Measurements from ENCODE around the gene RNF157. TPM values are rescaled to one million over a fixed set of nuclear protein-coding genes. Genes with fewer than 3 reads are reported as not detected.
A peak's percentile ranks its signal among the peaks of the same experiment; 100 is the strongest.

RNF157 gene
- total and polyA plus RNA-seq, 10 of the 15 experiments (the other 5 are each of a cell fraction or from before 2014, with no cell fraction given) = 1.4 to 15.9 (median 9.6) TPM

GRCh38 chr17:76140661-76141211 lies 99.6 kb downstream of the RNF157 start:
- CTCF ChIA-PET = interaction anchor here (0.6 to 1.1 kb wide), 5 partner anchors 14 to 80 kb away, joined by 3 to 4 read pairs (median 3); no protein-coding TSS in a partner anchor
- no peak for FAIRE-seq
- no peak overlapping the region for H3K9ac ChIP-seq (ENCODE audit: control insufficient read depth, insufficient read depth, low read length)
- BruUV-seq (replicated peaks) = no TSS peak
- H3K4me1 ChIP-seq (ENCODE audit: control insufficient read depth, insufficient read depth, low read length) = peaks cover 23% of the 10 kb centered on the region
- no peaks in the 10 kb centered on the region for H3K36me3 ChIP-seq (ENCODE audit: control insufficient read depth in 2 of 2, insufficient read depth in 2 of 2, low read length in 1 of 2)
- H3K27me3 ChIP-seq (replicated peaks in 1 of 2; ENCODE audit: control insufficient read depth in 2 of 2, insufficient read depth in 2 of 2, low read length in 1 of 2) = peaks cover 5 to 11% of the 10 kb centered on the region in 2 experiments
- DNase-seq (ENCODE audit: low read depth, low spot score) = no peak
- RAD21 ChIA-PET (ENCODE audit: unreplicated experiment) = interaction anchor here (0.8 to 0.9 kb wide), 2 partner anchors 128 to 139 kb away, joined by 3 read pairs; no protein-coding TSS in a partner anchor
- no peaks in the 10 kb centered on the region for H4K20me1 ChIP-seq (ENCODE audit: control insufficient read depth, insufficient read depth)
- POLR2A ChIA-PET = no interaction called here
- whole genome bisulfite sequencing (ENCODE audit: insufficient coverage, insufficient replicate concordance, low lambda C conversion rate, missing lambda C conversion rate) = 7% methylated on average over 16 of the region's 24 CpGs
- SMC1A ChIA-PET (ENCODE audit: uncharacterized antibody, unreplicated experiment) = interaction anchor here (0.8 to 2.2 kb wide), 2 partner anchors 37 to 139 kb away, joined by 3 to 6 read pairs; no protein-coding TSS in a partner anchor
- peak overlapping the region; percentile 12; the same call in 1 of the 2 replicates for H3K4me3 ChIP-seq
- no peaks in the 10 kb centered on the region for H3K79me2 ChIP-seq (ENCODE audit: control insufficient read depth, insufficient read depth, low read length)
- H3K9me3 ChIP-seq (replicated peaks; ENCODE audit: control insufficient read depth, insufficient read depth, low read length) = no peaks in the 10 kb centered on the region
- in situ Hi-C loops (cut with MboI) (no loop called here), intact Hi-C loops (cut with micrococcal nuclease; ENCODE audit: unreplicated experiment) (no loop called here)
- no peak overlapping the region for H2AFZ ChIP-seq (ENCODE audit: control insufficient read depth, low read depth, low read length)
- H3K4me2 ChIP-seq (ENCODE audit: control insufficient read depth, insufficient read depth) = peak overlapping the region; percentile 75
- H3K27ac ChIP-seq (ENCODE audit: control insufficient read depth, insufficient read depth) = no peak overlapping the region
- no peak for TF ChIP-seq E4F1 (IDR thresholded peaks at IDR 0.05; ENCODE audit: borderline replicate concordance, partially characterized antibody)
- no peak for TF ChIP-seq CUX1 (IDR thresholded peaks at IDR 0.05; ENCODE audit: insufficient replicate concordance, low read depth, low read length)
- TF ChIP-seq EZH2 (IDR thresholded peaks at IDR 0.05; ENCODE audit: borderline replicate concordance, control insufficient read depth, low read depth, low read length) = 0 out of 2 replicates have a peak, but pooled peaks have one; percentile 64
- ATAC-seq = peak; percentile 21; the same call in 2 of the 3 replicates

All from GM12878 (cell line).